ENCODE data around the gene ADAP2.

Gene ADAP2

GRCh38 chr17:30996486-30996885 lies 74.7 kb downstream of the ADAP2 start:
- TF ChIP-seq, protein P1, sequence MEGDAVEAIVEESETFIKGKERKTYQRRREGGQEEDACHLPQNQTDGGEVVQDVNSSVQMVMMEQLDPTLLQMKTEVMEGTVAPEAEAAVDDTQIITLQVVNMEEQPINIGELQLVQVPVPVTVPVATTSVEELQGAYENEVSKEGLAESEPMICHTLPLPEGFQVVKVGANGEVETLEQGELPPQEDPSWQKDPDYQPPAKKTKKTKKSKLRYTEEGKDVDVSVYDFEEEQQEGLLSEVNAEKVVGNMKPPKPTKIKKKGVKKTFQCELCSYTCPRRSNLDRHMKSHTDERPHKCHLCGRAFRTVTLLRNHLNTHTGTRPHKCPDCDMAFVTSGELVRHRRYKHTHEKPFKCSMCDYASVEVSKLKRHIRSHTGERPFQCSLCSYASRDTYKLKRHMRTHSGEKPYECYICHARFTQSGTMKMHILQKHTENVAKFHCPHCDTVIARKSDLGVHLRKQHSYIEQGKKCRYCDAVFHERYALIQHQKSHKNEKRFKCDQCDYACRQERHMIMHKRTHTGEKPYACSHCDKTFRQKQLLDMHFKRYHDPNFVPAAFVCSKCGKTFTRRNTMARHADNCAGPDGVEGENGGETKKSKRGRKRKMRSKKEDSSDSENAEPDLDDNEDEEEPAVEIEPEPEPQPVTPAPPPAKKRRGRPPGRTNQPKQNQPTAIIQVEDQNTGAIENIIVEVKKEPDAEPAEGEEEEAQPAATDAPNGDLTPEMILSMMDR (conservative IDR thresholded peaks at IDR 0.05; ENCODE audit: low read depth, low read length) = no peak
- no peak overlapping the region for H2AFZ ChIP-seq (ENCODE audit: low read depth)
- no peaks in the 10 kb centered on the region for H3K27me3 ChIP-seq (ENCODE audit: insufficient read depth, low read depth)
- no peaks in the 10 kb centered on the region for H3K36me3 ChIP-seq (ENCODE audit: insufficient read depth)
- no peak overlapping the region for H3K9ac ChIP-seq
- no peaks in the 10 kb centered on the region for H4K20me1 ChIP-seq (ENCODE audit: insufficient read depth)
- no peak overlapping the region for H3K4me3 ChIP-seq (IDR thresholded peaks at IDR 0.05; ENCODE audit: insufficient read depth, low read depth, low read length)
- H3K4me2 ChIP-seq = no peak overlapping the region
- H3K79me2 ChIP-seq (ENCODE audit: insufficient read depth, low read depth) = no peaks in the 10 kb centered on the region
- H3K4me1 ChIP-seq (ENCODE audit: low read depth, poor library complexity, severe bottlenecking) = peaks cover 9% of the 10 kb centered on the region
- H3K27ac ChIP-seq = no peak overlapping the region

GRCh38 chr17:30997270-30997669 lies 75.5 kb downstream of the ADAP2 start:
- no peaks in the 10 kb centered on the region for H3K36me3 ChIP-seq (ENCODE audit: insufficient read depth)
- H3K4me1 ChIP-seq (ENCODE audit: low read depth, poor library complexity, severe bottlenecking) = peaks cover 9% of the 10 kb centered on the region
- H3K27ac ChIP-seq = no peak overlapping the region
- no peak overlapping the region for H3K4me3 ChIP-seq (IDR thresholded peaks at IDR 0.05; ENCODE audit: insufficient read depth, low read depth, low read length)
- no peaks in the 10 kb centered on the region for H3K79me2 ChIP-seq (ENCODE audit: insufficient read depth, low read depth)
- H3K9ac ChIP-seq = no peak overlapping the region
- no peaks in the 10 kb centered on the region for H4K20me1 ChIP-seq (ENCODE audit: insufficient read depth)
- H2AFZ ChIP-seq (ENCODE audit: low read depth) = no peak overlapping the region
- TF ChIP-seq, protein P1 (conservative IDR thresholded peaks at IDR 0.05; ENCODE audit: low read depth, low read length) = no peak
- no peaks in the 10 kb centered on the region for H3K27me3 ChIP-seq (ENCODE audit: insufficient read depth, low read depth)
- no peak overlapping the region for H3K4me2 ChIP-seq

DNA sequence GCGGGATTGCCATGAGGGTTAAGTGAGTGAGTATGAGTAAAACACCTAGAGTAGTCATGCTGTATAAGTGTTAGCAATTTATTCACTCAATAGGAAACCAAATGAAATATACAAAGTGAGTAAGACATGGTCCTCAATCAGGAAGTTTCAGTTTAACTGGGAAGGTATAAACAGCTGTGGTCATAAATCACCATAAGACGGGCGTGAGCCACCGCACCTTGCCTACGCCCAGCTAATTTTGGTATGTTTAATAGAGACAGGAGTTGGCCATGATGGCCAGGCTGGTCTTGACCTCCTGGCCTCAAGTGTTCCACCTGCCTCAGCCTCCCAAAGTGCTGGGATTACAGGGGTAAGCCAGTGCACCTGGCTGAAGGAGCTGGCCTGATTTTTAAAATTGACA lies 76.1 kb downstream of the ADAP2 start:
- no peak overlapping the region for H3K4me3 ChIP-seq (IDR thresholded peaks at IDR 0.05; ENCODE audit: insufficient read depth, low read depth, low read length)
- H3K36me3 ChIP-seq (ENCODE audit: insufficient read depth) = no peaks in the 10 kb centered on the region
- no peaks in the 10 kb centered on the region for H3K27me3 ChIP-seq (ENCODE audit: insufficient read depth, low read depth)
- H3K79me2 ChIP-seq (ENCODE audit: insufficient read depth, low read depth) = no peaks in the 10 kb centered on the region
- no peak overlapping the region for H2AFZ ChIP-seq (ENCODE audit: low read depth)
- TF ChIP-seq, protein P1 (conservative IDR thresholded peaks at IDR 0.05; ENCODE audit: low read depth, low read length) = no peak
- H4K20me1 ChIP-seq (ENCODE audit: insufficient read depth) = no peaks in the 10 kb centered on the region
- no peak overlapping the region for H3K9ac ChIP-seq
- H3K4me1 ChIP-seq (ENCODE audit: low read depth, poor library complexity, severe bottlenecking) = peaks cover 9% of the 10 kb centered on the region
- no peak overlapping the region for H3K27ac ChIP-seq
- H3K4me2 ChIP-seq = no peak overlapping the region

DNA sequence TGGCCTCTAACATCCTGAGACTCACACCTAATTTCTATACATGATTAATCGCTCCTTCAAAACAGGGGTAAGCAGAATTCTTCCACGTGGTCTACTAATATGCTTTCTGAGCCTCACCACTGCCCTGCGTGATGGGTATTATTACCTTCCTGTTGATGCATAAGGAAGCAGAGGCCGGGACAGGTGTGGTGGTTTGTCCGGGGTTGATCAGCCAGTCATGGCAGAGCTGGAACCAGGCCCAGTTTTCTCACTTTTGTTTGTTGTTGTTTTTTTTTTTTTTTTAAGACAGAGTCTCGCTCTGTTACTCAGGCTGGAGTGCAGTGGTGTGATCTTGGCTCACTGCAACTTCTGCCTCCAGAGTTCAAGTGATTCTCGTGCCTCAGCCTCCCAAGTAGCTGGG lies 80.3 kb downstream of the ADAP2 start:
- Histone ChIP-seq H2AFZ (ENCODE audit: low read depth) (no peak overlapping the region), H3K27me3 (ENCODE audit: insufficient read depth, low read depth) (no peaks in the 10 kb centered on the region), H3K4me3 (IDR thresholded peaks at IDR 0.05; ENCODE audit: insufficient read depth, low read depth, low read length) (no peak overlapping the region), H3K27ac (no peak overlapping the region), H3K9ac (no peak overlapping the region), H4K20me1 (ENCODE audit: insufficient read depth) (no peaks in the 10 kb centered on the region), H3K36me3 (ENCODE audit: insufficient read depth) (no peaks in the 10 kb centered on the region), H3K4me2 (no peak overlapping the region), H3K79me2 (ENCODE audit: insufficient read depth, low read depth) (no peaks in the 10 kb centered on the region), H3K4me1 (ENCODE audit: low read depth, poor library complexity, severe bottlenecking) (no peaks in the 10 kb centered on the region)
- TF ChIP-seq, protein P1 (conservative IDR thresholded peaks at IDR 0.05; ENCODE audit: low read depth, low read length) = no peak

Data from KMS-11 (cell line).